Esophagus squamous epithelium (tissue), 4 donors: ENCODE results near the gene KIR3DL1.

Experiments
- POLR2A ChIP-seq, 4 donors: fragments of 450-650 bp; IDR thresholded peaks; one replicate each; pipeline ENCODE4 v1.6.1; 2017; ENCODE audit warnings: antibody characterized with exemption in 4 of 4, mild to moderate bottlenecking in 4 of 4, moderate library complexity in 3 of 4
- TF ChIP-seq, protein P1 (sequence below), 6 experiments: fragments of 450-650 bp in 4 of 6; fragments of 200-600 bp in 2 of 6; sonication (generic) in 2 of 6; IDR thresholded peaks; one replicate each; pipeline ENCODE4 v1.5.1; 2016 to 2019; ENCODE audit warnings: antibody characterized with exemption in 6 of 6, mild to moderate bottlenecking in 4 of 6, moderate library complexity in 4 of 6

DNA sequence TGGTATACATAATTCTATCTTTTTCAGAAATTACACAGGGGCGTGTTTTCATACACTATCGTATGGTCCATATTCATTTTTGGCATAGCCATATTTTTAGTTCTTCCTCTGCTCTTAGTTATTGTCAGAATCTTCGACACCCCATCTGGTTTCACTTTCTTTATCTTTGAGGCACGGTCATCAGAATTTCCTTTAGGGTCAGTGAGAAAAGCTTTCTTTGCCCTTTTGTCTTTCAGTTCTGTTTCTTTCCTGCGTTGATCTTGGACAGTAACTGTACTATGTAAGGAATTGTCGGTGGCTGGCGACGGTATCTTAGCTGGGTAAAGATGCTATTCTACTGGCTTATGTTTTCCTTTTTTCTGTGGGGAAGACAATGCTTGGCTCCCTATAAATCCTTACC lies 23.5 kb upstream of the KIR3DL1 start:
- TF ChIP-seq, protein P1, sequence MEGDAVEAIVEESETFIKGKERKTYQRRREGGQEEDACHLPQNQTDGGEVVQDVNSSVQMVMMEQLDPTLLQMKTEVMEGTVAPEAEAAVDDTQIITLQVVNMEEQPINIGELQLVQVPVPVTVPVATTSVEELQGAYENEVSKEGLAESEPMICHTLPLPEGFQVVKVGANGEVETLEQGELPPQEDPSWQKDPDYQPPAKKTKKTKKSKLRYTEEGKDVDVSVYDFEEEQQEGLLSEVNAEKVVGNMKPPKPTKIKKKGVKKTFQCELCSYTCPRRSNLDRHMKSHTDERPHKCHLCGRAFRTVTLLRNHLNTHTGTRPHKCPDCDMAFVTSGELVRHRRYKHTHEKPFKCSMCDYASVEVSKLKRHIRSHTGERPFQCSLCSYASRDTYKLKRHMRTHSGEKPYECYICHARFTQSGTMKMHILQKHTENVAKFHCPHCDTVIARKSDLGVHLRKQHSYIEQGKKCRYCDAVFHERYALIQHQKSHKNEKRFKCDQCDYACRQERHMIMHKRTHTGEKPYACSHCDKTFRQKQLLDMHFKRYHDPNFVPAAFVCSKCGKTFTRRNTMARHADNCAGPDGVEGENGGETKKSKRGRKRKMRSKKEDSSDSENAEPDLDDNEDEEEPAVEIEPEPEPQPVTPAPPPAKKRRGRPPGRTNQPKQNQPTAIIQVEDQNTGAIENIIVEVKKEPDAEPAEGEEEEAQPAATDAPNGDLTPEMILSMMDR (IDR thresholded peaks at IDR 0.05), result no peak
- TF ChIP-seq POLR2A (IDR thresholded peaks at IDR 0.05), result no peak
